NCI-H1092 treated with DMSO at 0.1 percent for 48 hours (cell line): ENCODE measurements around the gene SERPINB1.

ENCODE experiments used
- DNase-seq: peaks from one replicate; lab custom pipeline; 2025; lab: John Stamatoyannopoulos, UW

SERPINB1 gene

GRCh38 chr6:2848851-2849250 lies 7.2 kb upstream of the SERPINB1 start:
- no peak for DNase-seq

- DNase-seq = no peak
Measured at GRCh38 chr6:2845880-2846208, 4.2 kb upstream of the SERPINB1 start.

DNA sequence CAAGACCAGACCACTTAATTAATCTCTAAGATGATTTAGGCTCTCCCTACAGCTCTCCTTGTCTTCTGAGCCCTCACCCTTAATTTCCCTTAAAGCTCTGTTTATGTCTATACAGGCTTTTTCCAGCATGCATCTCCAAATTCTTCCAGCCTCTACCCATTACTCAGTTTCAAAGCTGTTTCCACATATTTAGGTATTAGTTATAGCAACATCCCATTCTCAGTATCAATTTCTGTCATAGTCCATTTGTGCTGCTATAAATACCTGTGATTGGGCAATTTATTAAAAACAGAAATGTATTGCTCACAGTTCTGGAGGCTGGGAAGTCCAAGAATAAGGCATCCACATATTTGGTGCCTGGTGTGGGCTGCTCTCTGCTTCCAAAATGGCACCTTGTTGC lies 2.3 kb upstream of the SERPINB1 start:
- DNase-seq = no peak

GRCh38 chr6:2843138-2843740 lies 1.6 kb upstream of the SERPINB1 start:
- DNase-seq = no peak

DNA sequence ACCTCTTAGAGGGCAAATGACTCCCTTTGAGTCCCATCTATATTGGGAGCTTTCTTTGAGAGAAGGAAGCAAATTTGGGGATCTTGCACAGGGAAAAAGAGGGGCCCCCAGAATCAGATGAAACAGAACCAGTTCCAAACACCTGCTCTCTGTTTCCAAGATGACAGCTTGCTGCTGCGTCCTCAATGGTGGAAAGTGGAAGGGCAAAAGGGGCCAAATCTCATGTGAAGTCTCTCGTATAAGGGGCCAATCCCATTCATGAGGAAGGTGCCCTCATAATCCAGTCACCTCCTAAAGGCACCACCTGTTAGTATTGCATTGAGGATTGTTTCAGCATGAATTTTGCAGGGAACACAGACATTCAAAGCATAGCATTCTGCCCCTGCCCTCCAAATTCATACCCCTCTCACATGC lies 483 bp upstream of the SERPINB1 start:
- DNase-seq = no peak

GRCh38 chr6:2840749-2841061 lies 958 bp downstream of the SERPINB1 start:
- DNase-seq = no peak

DNA sequence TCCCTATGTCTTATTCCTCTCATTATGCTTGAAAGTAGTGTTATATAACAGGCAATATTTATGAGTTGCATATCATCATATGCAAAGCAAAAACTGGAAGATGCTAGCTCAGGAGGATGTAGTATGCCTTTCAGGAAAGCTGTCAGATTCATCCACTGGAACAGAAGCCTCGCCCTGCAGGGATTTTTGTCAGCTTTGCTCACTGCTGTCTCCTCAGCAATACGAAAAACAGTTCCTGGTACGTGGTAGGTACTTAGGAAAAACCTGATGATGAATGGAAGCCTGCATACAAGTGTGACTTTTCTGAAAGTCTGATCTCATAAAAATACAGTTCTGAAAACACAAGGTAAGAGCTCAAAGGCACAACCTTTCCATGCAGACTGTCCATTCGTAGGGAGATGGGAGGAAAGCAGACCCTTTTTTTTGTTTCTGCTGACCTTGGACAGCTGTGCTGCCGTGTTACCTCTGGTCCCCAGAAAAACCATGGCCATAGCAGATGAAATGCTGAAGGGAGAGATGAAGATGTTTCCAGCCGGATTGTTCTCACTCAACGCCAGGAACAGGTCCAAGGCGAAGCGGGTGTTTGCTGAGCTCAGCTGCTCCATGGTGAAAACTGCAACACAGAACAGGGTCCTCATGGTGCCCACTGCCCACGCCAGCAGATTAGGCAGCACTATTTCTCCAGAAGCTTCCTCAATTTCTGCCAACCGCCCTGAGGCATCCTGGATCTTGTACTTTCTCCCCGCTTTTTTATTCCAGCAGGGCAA lies 1.5 kb downstream of the SERPINB1 start:
- no peak for DNase-seq

DNA sequence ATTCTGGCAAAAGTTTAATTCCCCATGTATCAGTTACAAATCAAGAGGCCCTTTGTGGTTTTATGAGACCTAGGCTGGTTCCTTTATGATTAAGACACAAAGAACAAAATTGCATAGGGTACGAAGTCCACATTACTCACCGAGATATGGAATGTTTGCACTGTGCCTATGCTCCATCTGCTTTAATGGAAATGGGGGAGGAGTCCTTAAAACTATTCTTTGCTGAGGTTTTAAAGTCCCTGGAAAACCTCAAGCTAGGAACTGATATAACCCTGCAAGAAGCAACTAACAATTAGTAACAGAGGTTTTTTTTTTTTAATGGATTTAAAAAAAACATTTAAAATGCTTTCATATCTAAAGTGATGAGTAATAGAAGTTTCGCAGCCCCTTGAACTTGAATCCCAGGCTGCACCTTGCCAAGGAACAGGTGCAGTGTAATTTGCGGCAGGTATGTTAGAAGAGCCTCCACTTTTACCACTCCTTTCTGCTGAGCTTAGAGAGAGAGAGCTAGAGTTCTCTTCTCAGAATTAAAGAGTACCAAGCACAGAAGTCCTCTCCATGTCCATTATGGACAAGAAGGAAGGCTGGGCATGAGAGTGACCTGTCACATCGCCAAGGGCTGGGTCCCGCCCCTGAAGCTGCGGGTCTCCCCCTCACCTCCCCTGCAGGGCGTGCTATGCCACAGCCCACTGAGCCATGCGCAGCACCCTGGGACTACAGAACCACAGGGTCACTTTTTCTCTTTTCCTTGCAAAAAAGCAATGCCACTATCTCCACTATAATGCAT lies 2.3 kb downstream of the SERPINB1 start:
- DNase-seq = no peak

DNA sequence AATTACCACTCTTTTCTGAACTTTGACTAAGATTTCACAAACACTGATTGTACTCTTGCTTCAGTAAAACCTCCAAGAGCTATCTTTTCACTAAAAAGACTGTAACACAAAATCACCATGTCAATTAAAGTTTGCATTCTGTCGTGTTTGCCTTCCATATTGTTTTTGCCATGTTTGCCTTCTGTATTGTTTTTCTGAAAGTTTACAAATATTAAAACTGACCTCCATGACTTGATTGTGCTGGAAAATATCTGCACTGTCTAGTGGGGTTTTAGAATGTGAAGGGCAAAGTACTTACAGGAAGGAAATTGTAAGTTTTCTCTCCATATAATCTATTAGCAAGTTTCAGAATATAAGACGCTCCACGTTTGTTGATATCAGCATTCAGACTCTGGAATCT lies 3.4 kb downstream of the SERPINB1 start:
- no peak for DNase-seq

- no peak for DNase-seq
Measured at GRCh38 chr6:2834262-2834661, 7.4 kb downstream of the SERPINB1 start.

DNA sequence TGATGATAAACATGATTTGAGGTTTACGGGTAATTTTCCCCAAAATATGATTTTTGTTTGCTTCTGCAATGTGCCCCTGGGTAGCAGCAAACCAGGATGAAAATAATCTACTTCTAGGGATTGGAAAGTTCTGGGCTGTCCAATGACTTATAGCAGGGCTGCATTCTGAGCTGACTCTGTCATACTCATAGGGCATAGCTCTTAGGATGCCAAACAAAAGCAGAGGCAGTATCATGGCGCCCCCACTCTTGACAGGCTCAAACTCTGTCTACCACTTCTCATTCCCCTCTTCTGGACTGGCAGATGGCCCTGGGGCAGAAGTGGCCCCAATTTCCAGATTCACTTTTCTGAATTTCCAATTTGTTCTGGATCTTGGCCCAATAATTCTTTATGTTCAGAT lies 10.3 kb downstream of the SERPINB1 start:
- DNase-seq = no peak

GRCh38 chr6:2830183-2830582 lies 11.5 kb downstream of the SERPINB1 start:
- DNase-seq = no peak

DNA sequence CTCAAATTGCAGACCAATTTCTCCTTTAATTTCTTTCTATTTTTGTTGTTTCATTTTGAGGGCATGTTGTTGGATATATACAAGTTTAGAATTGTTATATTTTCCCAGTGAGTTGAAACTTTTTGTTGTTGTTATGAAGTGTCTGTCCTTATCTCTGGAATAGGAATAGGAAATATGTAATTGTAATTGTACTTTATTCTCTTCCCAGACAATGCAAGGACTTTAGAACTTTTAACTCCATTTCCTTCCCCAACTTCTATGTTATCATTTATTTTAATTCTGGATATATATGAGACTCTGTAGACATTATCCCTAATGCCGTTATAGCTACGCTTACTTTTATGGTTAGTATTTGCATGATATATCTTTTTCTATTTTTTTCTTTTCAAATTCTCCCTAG lies 12.4 kb downstream of the SERPINB1 start:
- DNase-seq = no peak

DNA sequence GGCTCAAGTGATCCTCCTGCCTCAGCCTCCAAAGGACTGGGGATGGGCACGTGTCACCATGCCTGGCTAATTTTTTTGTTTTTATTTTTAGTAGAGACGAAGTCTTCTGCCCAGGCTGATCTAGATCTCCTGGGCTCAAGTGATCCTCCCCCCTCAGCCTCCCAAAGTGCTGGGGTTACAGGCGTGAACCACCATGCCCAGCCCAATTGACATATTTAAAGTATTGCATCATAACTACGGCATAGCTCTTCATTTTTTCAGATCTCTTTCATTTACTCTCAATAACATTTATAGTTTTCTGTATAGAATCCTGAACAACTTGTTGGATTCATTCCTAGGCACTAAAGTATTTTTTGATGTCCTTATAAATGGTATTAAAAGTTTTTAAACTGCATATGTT lies 13.0 kb downstream of the SERPINB1 start:
- DNase-seq = no peak

DNA sequence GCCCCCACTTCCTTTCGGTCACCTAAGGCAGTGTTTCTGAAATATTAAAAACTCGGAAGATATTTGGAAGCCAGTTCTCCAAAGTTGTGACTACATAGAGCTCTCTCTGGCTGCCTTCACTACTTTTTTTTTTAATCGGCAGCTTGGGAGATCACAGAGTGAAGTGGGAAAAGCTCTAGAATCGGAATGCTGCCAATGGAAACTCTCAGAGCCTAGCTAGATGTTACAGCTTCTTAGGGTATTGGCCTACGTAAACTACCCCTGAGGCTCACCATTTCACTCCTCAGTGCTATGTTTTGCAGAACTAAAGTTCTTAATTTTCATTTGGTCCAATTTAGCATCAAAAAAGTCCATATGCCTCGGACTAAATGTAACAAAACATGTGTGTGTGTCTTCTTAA lies 14.5 kb downstream of the SERPINB1 start:
- no peak for DNase-seq

GRCh38 chr6:2826131-2826530 lies 15.5 kb downstream of the SERPINB1 start:
- no peak for DNase-seq

DNA sequence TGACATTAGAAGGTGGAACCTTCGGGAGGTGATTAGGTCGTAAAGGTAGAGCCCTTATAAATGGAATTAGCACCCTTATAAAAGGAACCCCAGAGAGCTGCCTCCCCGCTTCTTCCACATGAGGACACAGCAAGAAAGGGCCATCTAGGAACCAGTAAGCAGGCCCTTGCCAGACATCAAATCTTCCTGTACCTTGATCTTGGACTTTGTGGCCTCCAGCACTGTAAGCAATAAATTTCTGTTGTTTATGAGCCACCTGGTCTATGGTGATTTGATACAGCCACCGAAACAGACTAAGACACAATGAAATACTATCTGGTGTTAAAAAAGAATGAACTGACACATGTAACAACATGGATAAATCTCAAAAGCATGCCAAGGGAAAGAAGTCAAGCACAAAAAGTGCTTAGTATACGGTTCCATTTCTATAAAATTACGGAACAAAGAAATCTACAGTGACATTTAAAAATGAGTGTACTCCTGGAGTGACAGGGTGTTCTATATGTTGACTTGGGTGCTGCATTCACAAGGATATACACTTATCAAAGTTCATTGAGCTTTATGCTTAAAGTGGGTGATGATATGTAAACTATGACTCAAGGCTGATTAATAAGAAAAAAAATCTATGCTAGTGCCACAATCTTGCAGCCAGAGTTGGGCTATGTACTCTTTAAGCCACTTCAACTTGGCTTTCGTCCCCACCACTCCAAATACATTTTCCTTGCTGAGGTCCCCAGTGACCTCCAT lies 18.4 kb downstream of the SERPINB1 start:
- DNase-seq = no peak

GRCh38 chr6:2821554-2821953 lies 20.1 kb downstream of the SERPINB1 start:
- DNase-seq = no peak

DNA sequence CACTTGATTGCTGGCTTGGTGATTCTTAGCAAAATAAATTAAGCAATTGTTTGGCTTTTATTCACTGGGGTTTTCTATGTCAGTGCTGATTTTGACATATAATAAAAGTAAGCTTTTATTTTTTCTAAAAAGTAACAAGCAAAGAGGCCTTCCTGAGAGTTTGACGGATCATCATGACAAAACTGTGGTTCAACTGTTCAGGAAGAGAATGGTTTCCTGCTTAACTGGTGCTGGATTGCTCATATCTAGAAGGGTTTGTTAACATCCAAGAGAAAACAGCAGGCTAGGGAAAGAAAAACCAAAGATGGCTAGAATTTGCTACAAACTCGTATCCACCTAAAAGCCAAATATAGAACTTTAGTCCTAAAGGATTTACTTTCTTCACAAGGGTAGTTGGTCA lies 21.2 kb downstream of the SERPINB1 start:
- DNase-seq = no peak

GRCh38 chr6:2819978-2820377 lies 21.7 kb downstream of the SERPINB1 start:
- no peak for DNase-seq

DNA sequence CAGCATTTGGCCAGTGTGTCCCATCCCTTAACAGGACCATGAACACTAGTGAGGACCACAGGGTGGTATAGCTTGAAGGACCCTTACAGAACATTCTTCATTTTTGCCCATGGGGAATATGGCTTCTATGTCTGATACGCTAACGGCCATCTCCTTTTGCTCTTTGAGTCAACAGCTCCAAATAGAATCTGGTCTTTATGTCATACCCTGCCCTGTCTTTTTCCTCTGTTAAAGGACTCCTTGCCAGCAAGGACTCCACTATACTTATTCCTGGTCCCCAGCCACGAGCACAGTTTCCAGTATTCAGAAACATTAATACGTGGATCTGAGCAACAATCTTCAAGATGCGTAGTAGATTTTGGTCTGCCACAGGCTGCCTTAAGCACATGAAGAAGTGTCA lies 22.5 kb downstream of the SERPINB1 start:
- DNase-seq = no peak

- no peak for DNase-seq
Measured at GRCh38 chr6:2818593-2818992, 23.1 kb downstream of the SERPINB1 start.
